ENCODE measurements around the gene RAD51B.

The RAD51B gene

DNA sequence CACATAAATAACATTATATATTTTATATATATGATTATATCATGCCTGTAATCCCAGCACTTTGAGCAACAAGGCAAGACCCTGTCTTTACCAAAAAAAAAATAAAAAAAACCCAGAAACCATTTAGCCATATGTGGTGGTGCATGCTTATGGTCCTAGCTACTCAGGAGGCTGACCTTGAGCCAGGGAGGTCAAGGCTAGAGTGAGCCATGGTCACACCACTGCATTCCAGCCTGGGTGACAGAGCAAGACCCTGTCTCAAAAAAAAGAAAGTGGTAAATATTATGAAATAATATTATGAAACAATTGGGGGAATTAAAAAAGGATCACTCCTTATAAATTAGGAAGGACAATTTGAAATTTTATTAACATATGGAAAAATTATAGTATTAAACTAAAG is 16.0 kb downstream of the RAD51B start:
- DNase-seq (ENCODE audit: low spot score) = no peak

- peak; percentile 31 for DNase-seq (ENCODE audit: low spot score)
Measured at GRCh38 chr14:67837011-67837624, 17.5 kb downstream of the RAD51B start.

DNA sequence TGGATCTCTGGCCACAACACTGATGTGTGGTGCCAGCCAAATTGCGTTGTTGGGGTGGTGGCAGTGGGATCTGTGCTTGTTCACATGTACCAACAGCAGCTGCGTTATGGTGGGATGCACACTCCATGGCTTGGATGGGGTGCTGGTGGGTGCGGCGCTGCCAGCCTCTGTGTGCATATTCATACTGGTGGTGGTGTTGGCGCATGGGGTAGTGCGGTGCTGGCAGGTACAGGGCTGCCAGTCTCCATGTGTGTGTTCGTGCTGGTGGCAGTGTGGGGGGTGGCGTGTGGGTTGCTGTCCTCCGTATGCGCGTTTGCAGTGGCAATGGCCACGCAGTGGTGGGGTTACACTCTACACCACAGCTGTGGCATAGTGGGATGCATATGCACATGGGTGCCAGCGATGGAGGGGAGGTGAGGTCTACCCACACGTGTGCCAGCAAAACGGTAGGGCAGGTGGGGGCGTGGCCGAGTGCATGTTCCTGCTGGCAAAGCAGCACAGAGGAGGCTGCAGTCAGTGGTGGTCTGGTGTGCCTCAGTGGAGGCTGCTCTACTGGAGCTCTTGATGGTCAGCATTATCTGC is 26.5 kb downstream of the RAD51B start:
- DNase-seq (ENCODE audit: low spot score) = no peak

GRCh38 chr14:67850066-67850830 is 30.7 kb downstream of the RAD51B start:
- DNase-seq (ENCODE audit: low spot score) = no peak

GRCh38 chr14:67851785-67852410 is 32.3 kb downstream of the RAD51B start:
- DNase-seq (ENCODE audit: low spot score) = no peak

GRCh38 chr14:67852926-67853604 is 33.5 kb downstream of the RAD51B start:
- no peak for DNase-seq (ENCODE audit: low spot score)

DNA sequence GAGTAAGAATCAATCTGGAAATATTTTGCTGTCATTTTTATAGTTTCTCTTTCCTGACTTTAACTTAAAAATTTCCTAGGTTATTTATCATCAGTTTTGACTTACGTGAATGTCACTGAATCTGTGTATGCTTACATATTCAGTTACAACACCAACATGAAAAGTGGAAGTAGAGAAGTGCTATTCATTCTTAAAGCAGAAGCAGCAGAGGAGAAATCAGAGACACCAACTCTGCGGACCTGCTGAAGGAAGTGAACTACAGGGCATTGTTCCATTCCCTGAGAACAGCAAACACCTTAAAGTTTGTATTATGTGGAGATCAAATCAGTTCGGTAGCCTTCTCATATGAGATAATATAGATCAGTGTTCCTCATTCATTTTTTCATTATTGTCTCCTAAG is 34.1 kb downstream of the RAD51B start:
- no peak for DNase-seq (ENCODE audit: low spot score)

DNA sequence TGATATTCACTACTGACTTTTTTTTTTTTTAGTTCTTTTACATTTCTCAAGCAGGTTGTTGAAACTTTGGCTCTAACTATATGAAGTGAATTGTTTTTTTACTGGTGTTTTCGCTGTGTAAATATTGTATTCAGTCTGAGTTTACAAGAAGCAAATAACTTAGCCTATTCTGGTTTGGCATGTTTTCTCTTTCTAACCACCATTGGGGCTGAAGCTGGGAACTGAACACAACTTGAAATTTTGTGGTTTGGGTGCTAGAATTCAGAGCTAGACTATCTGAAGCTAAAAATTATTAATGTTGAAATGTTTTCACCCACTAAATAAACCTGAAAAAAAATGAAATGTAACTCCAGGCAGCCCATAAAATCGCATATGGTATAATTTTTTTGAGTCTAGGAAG is 37.2 kb downstream of the RAD51B start:
- DNase-seq (ENCODE audit: low spot score) = no peak

GRCh38 chr14:67857778-67858350 is 38.3 kb downstream of the RAD51B start:
- no peak for DNase-seq (ENCODE audit: low spot score)

DNA sequence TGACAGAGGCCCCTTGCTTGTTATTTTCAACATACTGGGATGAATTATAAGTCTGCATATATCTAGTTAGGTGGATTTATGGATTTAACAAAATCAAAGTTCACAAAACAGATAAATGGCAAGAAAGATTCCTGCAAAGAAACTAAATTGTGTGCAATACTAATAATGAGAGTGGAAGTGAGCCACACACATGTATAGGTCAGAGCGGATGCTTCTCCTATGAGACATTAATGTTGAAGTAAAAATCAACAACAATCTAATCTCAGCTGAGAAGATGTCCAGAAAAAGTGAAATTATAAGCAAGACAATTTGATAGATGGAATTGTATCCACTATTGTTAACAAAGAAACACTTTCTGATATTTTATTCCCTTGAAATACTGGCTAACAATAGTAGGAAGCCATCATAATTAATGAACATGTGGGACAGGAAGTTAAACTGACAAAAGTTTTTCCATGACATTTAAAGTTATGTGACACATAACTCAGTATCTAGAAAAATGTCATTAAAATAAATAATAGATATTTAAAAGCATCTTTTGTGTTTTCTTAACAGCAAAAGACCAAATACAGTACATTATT is 39.7 kb downstream of the RAD51B start:
- DNase-seq (ENCODE audit: low spot score) = no peak

DNA sequence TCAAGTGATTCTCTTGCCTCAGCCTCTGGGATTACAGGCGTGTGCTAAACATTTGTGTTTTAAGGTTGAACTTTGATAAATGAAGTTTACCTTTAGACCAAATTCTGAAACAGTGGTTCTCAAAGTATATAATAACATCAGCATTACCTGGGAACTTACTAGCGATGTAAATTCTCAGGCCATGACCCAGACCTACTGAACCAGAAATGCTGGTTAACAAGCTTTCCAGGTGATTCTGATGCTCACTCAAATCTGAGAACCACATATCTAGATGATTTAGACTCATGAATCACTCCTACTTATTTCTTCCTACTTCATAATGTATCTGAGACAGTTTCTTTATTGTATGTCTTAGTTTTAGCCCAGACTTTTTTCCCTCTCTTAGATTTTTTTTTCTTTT is 43.6 kb downstream of the RAD51B start:
- DNase-seq (ENCODE audit: low spot score) = no peak

DNA sequence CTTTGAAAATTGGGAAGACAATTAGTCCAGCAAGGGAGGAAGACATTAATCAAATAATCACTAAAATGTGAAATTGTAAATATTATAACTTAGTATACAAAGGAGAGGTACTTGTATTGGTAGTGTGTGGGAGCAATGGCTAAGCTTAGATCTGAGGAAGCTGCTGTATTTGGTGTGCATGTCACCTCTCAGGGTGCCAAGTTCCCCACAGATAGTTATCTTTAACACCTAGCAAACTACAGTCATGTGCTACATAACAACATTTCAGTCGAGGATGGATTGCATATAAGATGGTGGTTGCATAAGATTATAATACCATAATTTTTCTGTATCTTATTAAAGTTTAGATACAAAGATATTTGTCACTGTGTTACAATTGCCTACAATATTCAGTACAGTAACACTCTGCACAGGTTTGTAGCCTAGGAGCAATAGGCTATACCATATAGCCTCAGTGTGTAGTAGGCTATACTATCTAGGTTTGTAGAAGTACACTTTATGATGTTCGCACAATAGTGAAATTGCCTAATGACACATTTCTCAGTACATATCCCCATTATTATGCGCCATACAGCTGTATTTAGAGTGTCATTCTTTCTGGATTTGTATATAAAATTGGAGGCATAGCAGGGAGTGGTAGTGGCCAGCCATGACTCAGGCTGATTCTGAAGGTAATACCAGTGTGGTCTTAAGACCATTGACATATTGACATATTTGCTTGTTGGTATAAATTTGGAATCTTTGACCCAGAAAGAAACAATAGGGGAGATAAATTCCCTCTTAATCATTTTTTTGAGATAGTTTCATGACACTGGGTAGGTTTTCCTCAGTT is 55.8 kb downstream of the RAD51B start:
- no peak for DNase-seq (ENCODE audit: low spot score)

DNA sequence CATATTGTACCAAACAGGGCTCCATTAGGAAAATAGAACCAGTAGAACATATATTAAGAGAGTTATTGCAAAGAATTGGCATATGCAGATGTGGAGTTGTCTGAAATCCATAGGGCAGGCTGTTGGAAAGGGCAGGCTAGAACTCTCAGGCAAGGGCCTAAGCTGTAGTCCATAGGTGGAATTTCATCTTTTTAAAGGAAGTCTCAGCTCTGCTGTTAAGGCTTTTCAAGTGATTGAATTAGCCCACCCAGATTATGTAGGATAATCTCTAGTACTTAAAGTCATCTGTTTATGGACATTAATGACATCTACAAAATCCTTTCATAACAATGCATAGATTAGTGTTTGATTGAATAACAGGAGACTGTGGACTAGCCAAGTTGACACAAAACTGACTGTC is 59.4 kb downstream of the RAD51B start:
- no peak for DNase-seq (ENCODE audit: low spot score)

GRCh38 chr14:67881225-67881624 is 61.6 kb downstream of the RAD51B start:
- DNase-seq (ENCODE audit: low spot score) = no peak

- no peak for DNase-seq (ENCODE audit: low spot score)
Measured at GRCh38 chr14:67882986-67883555, 63.5 kb downstream of the RAD51B start.

- DNase-seq (ENCODE audit: low spot score) = no peak
Measured at GRCh38 chr14:67883717-67884116, 64.1 kb downstream of the RAD51B start.

DNA sequence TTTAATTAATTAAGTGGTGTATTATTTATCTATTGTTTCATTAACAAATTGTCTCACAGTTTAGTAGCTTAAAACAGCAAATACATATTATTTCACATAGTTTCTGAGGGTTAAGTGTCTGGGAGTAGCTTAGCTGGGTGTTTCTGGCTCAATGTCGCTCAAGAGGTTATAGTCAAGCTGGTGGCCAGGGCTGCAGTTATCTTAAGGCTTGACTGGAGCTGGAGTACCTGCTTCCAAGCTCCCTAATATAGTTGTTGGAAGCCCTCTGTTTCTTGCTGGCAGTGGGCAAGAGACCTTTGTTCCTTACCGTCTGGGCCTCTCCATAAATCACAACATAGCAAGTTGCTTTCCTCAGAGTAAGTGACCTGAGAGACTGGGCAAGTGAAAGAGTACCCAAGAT is 66.6 kb downstream of the RAD51B start:
- no peak for DNase-seq (ENCODE audit: low spot score)

DNA sequence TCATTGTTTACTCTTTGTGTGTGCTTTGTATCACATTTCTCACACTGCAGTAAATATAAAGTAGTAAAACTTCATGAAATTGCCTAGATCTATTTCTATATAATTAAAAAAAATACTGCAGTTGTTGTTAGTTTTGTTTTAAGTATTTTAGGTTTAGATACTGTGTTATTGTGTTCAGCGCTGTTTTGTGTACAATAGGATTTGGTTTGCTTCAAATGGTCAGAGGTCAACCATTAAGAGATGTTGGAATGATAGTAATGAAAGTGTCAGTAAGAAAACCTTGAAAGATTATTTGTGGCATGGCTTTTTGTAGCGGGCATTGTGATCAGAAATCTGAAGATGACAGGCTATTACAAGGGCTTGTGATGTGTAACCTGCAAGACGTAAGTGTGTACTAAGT is 67.9 kb downstream of the RAD51B start:
- no peak for DNase-seq (ENCODE audit: low spot score)

GRCh38 chr14:67889455-67889854 is 69.9 kb downstream of the RAD51B start:
- no peak for DNase-seq (ENCODE audit: low spot score)

- no peak for DNase-seq (ENCODE audit: low spot score)
Measured at GRCh38 chr14:67892466-67893100, 73.0 kb downstream of the RAD51B start.

Measured in hepatic stellate cell (primary cell).